ENCODE results near the gene SH3RF3. TPM values are rescaled to one million over a fixed set of nuclear protein-coding genes. Genes with fewer than 3 reads are reported as not detected.

Gene SH3RF3
- total RNA-seq, 1 experiment from 2014 or later = 0.98 TPM

DNA sequence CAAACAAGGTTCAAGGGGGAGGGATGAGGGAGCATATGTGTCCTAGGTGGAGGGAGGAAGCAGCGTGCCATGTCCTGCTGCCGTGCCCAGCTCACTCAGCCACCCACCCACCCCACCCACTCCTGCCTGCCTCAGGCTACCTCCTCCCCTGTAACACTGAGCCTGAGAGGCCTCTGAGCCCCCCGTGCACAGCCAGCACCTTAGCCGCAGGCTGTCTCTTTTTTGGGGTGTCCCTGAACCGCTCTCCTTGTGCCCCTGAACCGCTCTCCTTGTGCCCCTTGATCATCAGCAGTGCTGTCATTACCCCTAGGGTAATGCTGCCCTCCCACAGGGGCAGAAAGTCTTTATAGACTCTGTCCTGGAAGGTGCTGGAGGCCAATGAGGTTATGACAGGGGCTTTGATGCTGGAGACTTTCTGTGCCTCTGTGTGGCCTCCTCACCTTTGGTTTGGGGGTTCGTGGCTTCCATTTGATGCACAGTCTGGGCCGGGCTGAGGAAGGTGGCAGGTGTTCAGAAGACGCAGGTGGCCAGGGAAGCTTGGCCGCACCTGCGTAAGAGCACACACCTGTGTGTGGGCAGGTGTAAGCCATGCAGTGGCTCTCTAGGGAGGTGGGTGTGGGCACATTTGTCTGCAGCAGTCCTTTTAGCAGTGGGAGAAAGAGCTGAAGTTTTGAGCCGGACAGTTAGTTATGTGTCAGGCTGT, 344.8 kb downstream of the SH3RF3 start:
- no peak for TF ChIP-seq CTCF (IDR thresholded peaks at IDR 0.05; ENCODE audit: insufficient read depth in 1 of 2, low read depth in 1 of 2, low read length in 1 of 2, severe bottlenecking in 1 of 2, unreplicated experiment in 1 of 2)
- intact Hi-C loops (cut with micrococcal nuclease; ENCODE audit: unreplicated experiment) = no loop called here
- no peaks in the 10 kb centered on the region for H3K27me3 ChIP-seq (replicated peaks; ENCODE audit: control insufficient read depth, insufficient read depth, low read length)
- peaks cover 6% of the 10 kb centered on the region for H3K4me1 Mint-ChIP-seq (ENCODE audit: low read depth, unreplicated experiment)
- H3K4me3 ChIP-seq (ENCODE audit: low read depth, low read length) = no peak overlapping the region
- BruUV-seq (replicated peaks) = no TSS peak
- H3K36me3 ChIP-seq (ENCODE audit: control insufficient read depth, insufficient read depth, low read length) = no peaks in the 10 kb centered on the region
- POLR2A ChIA-PET = no interaction called here
- no peaks in the 10 kb centered on the region for H3K9me3 ChIP-seq
- H3K9me3 Mint-ChIP-seq (ENCODE audit: unreplicated experiment) = no peaks in the 10 kb centered on the region
- peaks cover 12% of the 10 kb centered on the region; the same call in 1 of the 2 replicates for H3K4me1 ChIP-seq
- no peak for DNase-seq
- H3K27me3 Mint-ChIP-seq (ENCODE audit: insufficient read depth, unreplicated experiment) = peaks cover 2% of the 10 kb centered on the region
- H3K36me3 Mint-ChIP-seq (ENCODE audit: insufficient read depth, unreplicated experiment) = no peaks in the 10 kb centered on the region
- no peak overlapping the region for H3K4me3 Mint-ChIP-seq (ENCODE audit: unreplicated experiment)
- no peak overlapping the region for H3K27ac Mint-ChIP-seq (ENCODE audit: unreplicated experiment)
- CTCF ChIA-PET = no interaction called here

GRCh38 chr2:109474319-109474825, 345.4 kb downstream of the SH3RF3 start:
- DNase-seq = no peak
- Histone ChIP-seq H3K9me3 (no peaks in the 10 kb centered on the region), H3K36me3 (ENCODE audit: control insufficient read depth, insufficient read depth, low read length) (no peaks in the 10 kb centered on the region), H3K27me3 (replicated peaks; ENCODE audit: control insufficient read depth, insufficient read depth, low read length) (no peaks in the 10 kb centered on the region), H3K4me1 (0 out of 2 replicates have a peak, but pooled peaks cover 8% of the 10 kb centered on the region), H3K4me3 (ENCODE audit: low read depth, low read length) (no peak overlapping the region)
- H3K4me3 Mint-ChIP-seq (ENCODE audit: unreplicated experiment) = no peak overlapping the region
- peaks cover 6% of the 10 kb centered on the region for H3K4me1 Mint-ChIP-seq (ENCODE audit: low read depth, unreplicated experiment)
- POLR2A ChIA-PET = no interaction called here
- TF ChIP-seq CTCF (IDR thresholded peaks at IDR 0.05; ENCODE audit: insufficient read depth in 1 of 2, low read depth in 1 of 2, low read length in 1 of 2, severe bottlenecking in 1 of 2, unreplicated experiment in 1 of 2) = no peak
- no TSS peak for BruUV-seq (replicated peaks)
- H3K9me3 Mint-ChIP-seq (ENCODE audit: unreplicated experiment) = no peaks in the 10 kb centered on the region
- no peak overlapping the region for H3K27ac Mint-ChIP-seq (ENCODE audit: unreplicated experiment)
- CTCF ChIA-PET = no interaction called here
- peaks cover 2% of the 10 kb centered on the region for H3K27me3 Mint-ChIP-seq (ENCODE audit: insufficient read depth, unreplicated experiment)
- intact Hi-C loops (cut with micrococcal nuclease; ENCODE audit: unreplicated experiment) = no loop called here
- no peaks in the 10 kb centered on the region for H3K36me3 Mint-ChIP-seq (ENCODE audit: insufficient read depth, unreplicated experiment)

- no peak for DNase-seq
- Mint-ChIP-seq H3K4me1 (ENCODE audit: low read depth, unreplicated experiment) (peaks cover 1% of the 10 kb centered on the region), H3K36me3 (ENCODE audit: insufficient read depth, unreplicated experiment) (no peaks in the 10 kb centered on the region), H3K27me3 (ENCODE audit: insufficient read depth, unreplicated experiment) (peaks cover 4% of the 10 kb centered on the region), H3K9me3 (ENCODE audit: unreplicated experiment) (no peaks in the 10 kb centered on the region), H3K4me3 (ENCODE audit: unreplicated experiment) (no peak overlapping the region), H3K27ac (ENCODE audit: unreplicated experiment) (no peak overlapping the region)
- Histone ChIP-seq H3K4me3 (ENCODE audit: low read depth, low read length) (no peak overlapping the region), H3K4me1 (0 out of 2 replicates have a peak, but pooled peaks cover 3% of the 10 kb centered on the region), H3K27me3 (replicated peaks; ENCODE audit: control insufficient read depth, insufficient read depth, low read length) (no peaks in the 10 kb centered on the region), H3K36me3 (ENCODE audit: control insufficient read depth, insufficient read depth, low read length) (no peaks in the 10 kb centered on the region), H3K9me3 (no peaks in the 10 kb centered on the region)
- no TSS peak for BruUV-seq (replicated peaks)
- POLR2A ChIA-PET = no interaction called here
- no peak for TF ChIP-seq CTCF (IDR thresholded peaks at IDR 0.05; ENCODE audit: insufficient read depth in 1 of 2, low read depth in 1 of 2, low read length in 1 of 2, severe bottlenecking in 1 of 2, unreplicated experiment in 1 of 2)
- CTCF ChIA-PET = interaction anchor here (0.6 kb wide), 1 partner anchor 19 kb away, joined by 10 read pairs; no protein-coding TSS in a partner anchor
- intact Hi-C loops (cut with micrococcal nuclease; ENCODE audit: unreplicated experiment) = no loop called here
Observed at GRCh38 chr2:109475531-109476210, 346.7 kb downstream of the SH3RF3 start.

Measured in Caco-2 (cell line).